GM18511 (cell line): ENCODE data around the gene TMEM121.
A peak's percentile ranks its signal among the peaks of the same experiment; 100 is the strongest.

Experiments
- ATAC-seq: cut with Tn5 transposase; IDR thresholded peaks from one replicate; pipeline ENCODE4 v1.9.1; 2021; ENCODE audit warnings: mild to moderate bottlenecking, moderate library complexity; ENCODE audit not compliant: unreplicated experiment

TMEM121 gene

GRCh38 chr14:105525861-105526775, at the start of gene TMEM121:
Gene TMEM121, plus strand, starts transcription at chr14:105526583. Its CDS starts 2,252 bp downstream, at chr14:105528835.
- ATAC-seq, result no peak

GRCh38 chr14:105476831-105477659, 49.3 kb upstream of the TMEM121 start:
- ATAC-seq, result no peak

- ATAC-seq, result no peak
Measured at GRCh38 chr14:105477660-105478397, 48.6 kb upstream of the TMEM121 start.

GRCh38 chr14:105478398-105479251, 47.8 kb upstream of the TMEM121 start:
- ATAC-seq, result no peak

- ATAC-seq, result no peak
Measured at GRCh38 chr14:105479431-105480158, 46.8 kb upstream of the TMEM121 start.

- ATAC-seq, result no peak
Measured at GRCh38 chr14:105480199-105480746, 46.1 kb upstream of the TMEM121 start.

- peak; percentile 63 for ATAC-seq
Measured at GRCh38 chr14:105480807-105481801, 45.3 kb upstream of the TMEM121 start.

- peak; percentile 63 for ATAC-seq
Measured at GRCh38 chr14:105481886-105482457, 44.4 kb upstream of the TMEM121 start.

GRCh38 chr14:105482486-105483110, 43.8 kb upstream of the TMEM121 start:
- no peak for ATAC-seq

- ATAC-seq, result no peak
Measured at GRCh38 chr14:105483300-105484068, 42.9 kb upstream of the TMEM121 start.

- no peak for ATAC-seq
Measured at GRCh38 chr14:105484069-105484996, 42.0 kb upstream of the TMEM121 start.

- ATAC-seq, result no peak
Measured at GRCh38 chr14:105484997-105485393, 41.4 kb upstream of the TMEM121 start.

GRCh38 chr14:105485739-105486162, 40.6 kb upstream of the TMEM121 start:
- ATAC-seq, result no peak

GRCh38 chr14:105486163-105486973, 40.0 kb upstream of the TMEM121 start, which contains the start of gene CRIP1:
Gene CRIP1, plus strand, starts transcription at chr14:105486886. Its CDS starts 374 bp downstream, at chr14:105487260.
- ATAC-seq, result no peak
